Measurements from ENCODE around the gene TSPAN2. TPM values are rescaled to one million over a fixed set of nuclear protein-coding genes. Genes with fewer than 3 reads are reported as not detected.
A peak's percentile ranks its signal among the peaks of the same experiment; 100 is the strongest.

The TSPAN2 gene
- 10 to 100 TPM; 10.8 to 16.4 (median 11.7) TPM for total RNA-seq

- peaks cover 0 to 23% (median 15%) of the 10 kb centered on the region in 4 donors for H3K4me1 ChIP-seq
- H3K27ac ChIP-seq, result peak within 1 kb of the TSS; percentile 79 to 92 (median 86)
- intact Hi-C loops (cut with DNase I; ENCODE audit: low total_unique reads) (no loop called here), in situ Hi-C loops (cut with MboI; ENCODE audit: low pct_ligation_motif_present in 1 of 4, low pct_unique_long_range_greater_than_20kb in 1 of 4, low sequenced_read_pairs in 3 of 4) (no loop called here)
- H3K9me3 ChIP-seq, result no peaks in the 10 kb centered on the region
- 1% methylated on average over 37 of the region's 68 CpGs; no CpG with 5 or more reads in 1 of the 2 donors for WGBS, 2 donors (ENCODE audit: low coverage in 1 of 2)
- DNase-seq, result peak; percentile 78
- peak within 1 kb of the TSS; percentile 47 to 79 (median 62) for H3K4me3 ChIP-seq
- no peaks in the 10 kb centered on the region for H3K36me3 ChIP-seq
- TF ChIP-seq EP300 (IDR thresholded peaks at IDR 0.05; ENCODE audit: low read depth) (no peak), POLR2AphosphoS5 (IDR thresholded peaks at IDR 0.05) (peak in 2 of 3 donors; percentile 64 to 66), POLR2A (IDR thresholded peaks at IDR 0.05) (peak; percentile 47)
- TF ChIP-seq, protein P1, sequence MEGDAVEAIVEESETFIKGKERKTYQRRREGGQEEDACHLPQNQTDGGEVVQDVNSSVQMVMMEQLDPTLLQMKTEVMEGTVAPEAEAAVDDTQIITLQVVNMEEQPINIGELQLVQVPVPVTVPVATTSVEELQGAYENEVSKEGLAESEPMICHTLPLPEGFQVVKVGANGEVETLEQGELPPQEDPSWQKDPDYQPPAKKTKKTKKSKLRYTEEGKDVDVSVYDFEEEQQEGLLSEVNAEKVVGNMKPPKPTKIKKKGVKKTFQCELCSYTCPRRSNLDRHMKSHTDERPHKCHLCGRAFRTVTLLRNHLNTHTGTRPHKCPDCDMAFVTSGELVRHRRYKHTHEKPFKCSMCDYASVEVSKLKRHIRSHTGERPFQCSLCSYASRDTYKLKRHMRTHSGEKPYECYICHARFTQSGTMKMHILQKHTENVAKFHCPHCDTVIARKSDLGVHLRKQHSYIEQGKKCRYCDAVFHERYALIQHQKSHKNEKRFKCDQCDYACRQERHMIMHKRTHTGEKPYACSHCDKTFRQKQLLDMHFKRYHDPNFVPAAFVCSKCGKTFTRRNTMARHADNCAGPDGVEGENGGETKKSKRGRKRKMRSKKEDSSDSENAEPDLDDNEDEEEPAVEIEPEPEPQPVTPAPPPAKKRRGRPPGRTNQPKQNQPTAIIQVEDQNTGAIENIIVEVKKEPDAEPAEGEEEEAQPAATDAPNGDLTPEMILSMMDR (IDR thresholded peaks at IDR 0.05), result peak in 2 of 5 experiments; percentile 29 to 47
- H3K27me3 ChIP-seq, result no peaks in the 10 kb centered on the region
Observed at GRCh38 chr1:115089420-115090185, at the start of gene TSPAN2. Gene TSPAN2 (minus strand): TSS chr1:115089503. CDS start chr1:115089432, 71 bp downstream.

DNA sequence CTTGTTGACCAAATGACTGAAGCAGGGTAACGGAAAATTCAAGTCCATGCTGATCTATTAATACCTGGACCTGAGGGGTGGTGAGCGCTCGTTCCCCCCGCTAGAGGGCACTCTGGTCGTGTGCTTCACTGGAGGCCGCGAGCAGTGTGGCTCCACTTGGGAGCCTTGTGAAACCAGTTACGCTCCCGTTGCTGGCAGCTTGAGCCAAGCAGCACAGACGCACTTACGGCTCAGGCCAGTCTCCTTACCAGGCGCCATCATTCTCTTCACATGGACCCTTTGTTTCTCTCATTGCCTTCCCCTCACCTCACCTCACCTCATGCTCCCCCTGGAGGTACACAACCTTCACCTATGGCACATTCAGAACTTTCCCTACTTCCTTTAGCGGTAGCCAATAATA, 49.7 kb upstream of the TSPAN2 start:
- in situ Hi-C loops (cut with MboI; ENCODE audit: low pct_ligation_motif_present in 1 of 4, low pct_unique_long_range_greater_than_20kb in 1 of 4, low sequenced_read_pairs in 3 of 4) (loop anchor here (5.0 to 25.0 kb wide), 6 partner anchors 323 to 623 kb away; partner anchors contain the start of gene CASQ2 (in 2 of the 4)), intact Hi-C loops (cut with DNase I; ENCODE audit: low total_unique reads) (loop anchor here (5.0 kb wide), 2 partner anchors 338 to 458 kb away; no protein-coding TSS in a partner anchor)
- Histone ChIP-seq H3K27me3 (no peaks in the 10 kb centered on the region), H3K27ac (no peak overlapping the region), H3K36me3 (no peaks in the 10 kb centered on the region), H3K4me3 (no peak overlapping the region), H3K9me3 (no peaks in the 10 kb centered on the region), H3K4me1 (peaks cover 0 to 3% (median 2%) of the 10 kb centered on the region in 4 donors)
- TF ChIP-seq POLR2A (IDR thresholded peaks at IDR 0.05) (no peak), EP300 (IDR thresholded peaks at IDR 0.05; ENCODE audit: low read depth) (no peak), POLR2AphosphoS5 (IDR thresholded peaks at IDR 0.05) (peak in 1 of 3 donors; percentile 11)
- TF ChIP-seq, protein P1 (IDR thresholded peaks at IDR 0.05), result peak; percentile 83 to 90 (median 89)
- peak; percentile 83 for DNase-seq
- 7% methylated on average over 13 of the region's 13 CpGs; no CpG with 5 or more reads in 1 of the 2 donors for WGBS, 2 donors (ENCODE audit: low coverage in 1 of 2)

DNA sequence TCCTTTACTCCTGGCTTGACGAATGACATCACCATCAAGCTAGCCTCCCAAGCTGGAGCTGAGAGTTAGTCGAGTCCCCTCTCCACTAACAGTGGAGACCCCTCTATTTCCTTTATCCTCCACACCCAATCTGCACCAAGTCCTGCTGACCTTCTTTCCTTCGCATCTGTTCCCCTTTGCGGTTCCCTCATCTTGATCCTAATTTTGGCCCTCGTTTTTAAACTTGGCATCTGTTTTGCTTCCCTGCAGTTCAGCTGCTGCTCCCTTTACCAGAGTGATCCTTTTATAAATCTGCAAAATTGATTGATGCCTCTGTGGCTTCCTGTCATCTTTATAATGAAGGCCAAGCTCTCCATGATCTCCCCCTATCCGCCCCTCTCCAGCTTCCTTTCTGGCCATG, 49.0 kb upstream of the TSPAN2 start:
- Histone ChIP-seq H3K36me3 (no peaks in the 10 kb centered on the region), H3K27me3 (no peaks in the 10 kb centered on the region), H3K4me1 (peaks cover 0 to 3% (median 2%) of the 10 kb centered on the region in 4 donors), H3K4me3 (no peak overlapping the region), H3K27ac (no peak overlapping the region), H3K9me3 (no peaks in the 10 kb centered on the region)
- no peak for TF ChIP-seq POLR2AphosphoS5 (IDR thresholded peaks at IDR 0.05)
- no peak for TF ChIP-seq POLR2A (IDR thresholded peaks at IDR 0.05)
- TF ChIP-seq EP300 (IDR thresholded peaks at IDR 0.05; ENCODE audit: low read depth), result no peak
- TF ChIP-seq, protein P1 (IDR thresholded peaks at IDR 0.05), result no peak
- WGBS, 2 donors (ENCODE audit: low coverage in 1 of 2), result 69 to 81% methylated on average over 5 to 6 of the region's 6 CpGs
- intact Hi-C loops (cut with DNase I; ENCODE audit: low total_unique reads) (loop anchor here (5.0 kb wide), 2 partner anchors 339 to 459 kb away; no protein-coding TSS in a partner anchor), in situ Hi-C loops (cut with MboI; ENCODE audit: low pct_ligation_motif_present in 1 of 4, low pct_unique_long_range_greater_than_20kb in 1 of 4, low sequenced_read_pairs in 3 of 4) (loop anchor here (5.0 to 25.0 kb wide), 6 partner anchors 324 to 624 kb away; partner anchors contain the start of gene CASQ2 (in 2 of the 4))
- no peak for DNase-seq

- no peaks in the 10 kb centered on the region for H3K36me3 ChIP-seq
- intact Hi-C loops (cut with DNase I; ENCODE audit: low total_unique reads) (loop anchor here (5.0 kb wide), 2 partner anchors 340 to 460 kb away; no protein-coding TSS in a partner anchor), in situ Hi-C loops (cut with MboI; ENCODE audit: low pct_ligation_motif_present in 1 of 4, low pct_unique_long_range_greater_than_20kb in 1 of 4, low sequenced_read_pairs in 3 of 4) (loop anchor here (5.0 to 25.0 kb wide), 6 partner anchors 325 to 625 kb away; partner anchors contain the start of gene CASQ2 (in 2 of the 4))
Observed at GRCh38 chr1:115137191-115137590, 47.9 kb upstream of the TSPAN2 start.

More at GRCh38 chr1:115137191-115137590, 47.9 kb upstream of the TSPAN2 start:
- no peaks in the 10 kb centered on the region for H3K27me3 ChIP-seq
- H3K4me3 ChIP-seq, result no peak overlapping the region
- TF ChIP-seq POLR2A (IDR thresholded peaks at IDR 0.05), result no peak
- no peak for TF ChIP-seq EP300 (IDR thresholded peaks at IDR 0.05; ENCODE audit: low read depth)
- no peak for TF ChIP-seq POLR2AphosphoS5 (IDR thresholded peaks at IDR 0.05)
- TF ChIP-seq, protein P1 (IDR thresholded peaks at IDR 0.05), result no peak
- no peak for DNase-seq
- no peak overlapping the region for H3K27ac ChIP-seq
- peaks cover 0 to 3% (median 2%) of the 10 kb centered on the region in 4 donors for H3K4me1 ChIP-seq
- no peaks in the 10 kb centered on the region for H3K9me3 ChIP-seq
- WGBS, 2 donors (ENCODE audit: low coverage in 1 of 2), result 71% methylated on average over 1 of the region's 1 CpG; no CpG with 5 or more reads in 1 of the 2 donors
